PC-3 (cell line): Measurements from ENCODE around the gene ILF2.

Source experiments
- EZH2 ChIP-seq: fragments of 300-600 bp; sonication (generic); IDR thresholded peaks from one replicate; pipeline ENCODE4 v1.6.1; 2017; ENCODE audit warnings: antibody characterized with exemption, mild to moderate bottlenecking, low read length; ENCODE audit not compliant: unreplicated experiment
- EZH2phosphoT487 ChIP-seq: fragments of 300-600 bp; sonication (generic); IDR thresholded peaks from 2 replicates; pipeline ENCODE4 v1.6.1; 2018; ENCODE audit warnings: mild to moderate bottlenecking, antibody characterized with exemption, low read length, borderline replicate concordance
- TF ChIP-seq, protein P1 (sequence below): fragments of 300-600 bp; sonication (generic); conservative IDR thresholded peaks from 2 replicates; pipeline ENCODE4 v1.5.1; 2017; ENCODE audit warnings: antibody characterized with exemption, low read depth, mild to moderate bottlenecking, low read length

DNA sequence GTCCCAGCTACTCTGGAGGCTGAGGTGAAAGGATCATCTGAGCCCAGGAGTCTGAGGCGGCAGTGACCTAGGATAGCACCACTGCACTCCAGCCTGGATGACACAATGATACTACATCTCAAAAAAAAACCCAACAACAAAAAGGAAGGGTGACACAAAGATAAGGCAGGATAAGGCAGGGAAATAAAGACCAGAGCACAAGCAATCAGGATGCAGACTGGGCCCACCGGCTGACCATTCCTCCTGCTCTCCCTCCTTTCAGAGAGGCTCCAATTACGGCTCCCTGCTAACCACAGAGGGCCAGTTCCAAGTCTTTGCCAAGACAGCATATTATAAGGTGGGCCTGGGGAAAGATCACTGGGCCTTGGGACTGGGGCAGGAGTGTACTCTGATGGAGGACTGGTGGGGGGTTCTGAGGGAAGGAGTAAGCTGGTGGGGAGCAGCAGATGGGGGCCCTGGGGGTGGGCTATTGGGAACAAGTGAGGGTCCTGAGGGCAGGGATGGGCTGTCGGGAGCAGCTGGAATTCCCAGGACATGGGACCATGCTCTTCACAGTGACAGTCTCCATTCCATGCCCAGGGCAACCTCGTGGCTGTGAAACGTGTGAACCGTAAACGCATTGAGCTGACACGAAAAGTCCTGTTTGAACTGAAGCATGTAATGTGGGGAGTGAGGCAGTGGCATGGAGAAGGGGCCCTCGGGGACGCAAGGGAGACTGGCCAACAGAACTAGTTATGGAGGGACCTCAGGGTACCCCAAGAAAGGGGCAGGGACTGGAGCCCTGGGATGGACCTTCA lies 14.9 kb upstream of the ILF2 start:
- TF ChIP-seq, protein P1, sequence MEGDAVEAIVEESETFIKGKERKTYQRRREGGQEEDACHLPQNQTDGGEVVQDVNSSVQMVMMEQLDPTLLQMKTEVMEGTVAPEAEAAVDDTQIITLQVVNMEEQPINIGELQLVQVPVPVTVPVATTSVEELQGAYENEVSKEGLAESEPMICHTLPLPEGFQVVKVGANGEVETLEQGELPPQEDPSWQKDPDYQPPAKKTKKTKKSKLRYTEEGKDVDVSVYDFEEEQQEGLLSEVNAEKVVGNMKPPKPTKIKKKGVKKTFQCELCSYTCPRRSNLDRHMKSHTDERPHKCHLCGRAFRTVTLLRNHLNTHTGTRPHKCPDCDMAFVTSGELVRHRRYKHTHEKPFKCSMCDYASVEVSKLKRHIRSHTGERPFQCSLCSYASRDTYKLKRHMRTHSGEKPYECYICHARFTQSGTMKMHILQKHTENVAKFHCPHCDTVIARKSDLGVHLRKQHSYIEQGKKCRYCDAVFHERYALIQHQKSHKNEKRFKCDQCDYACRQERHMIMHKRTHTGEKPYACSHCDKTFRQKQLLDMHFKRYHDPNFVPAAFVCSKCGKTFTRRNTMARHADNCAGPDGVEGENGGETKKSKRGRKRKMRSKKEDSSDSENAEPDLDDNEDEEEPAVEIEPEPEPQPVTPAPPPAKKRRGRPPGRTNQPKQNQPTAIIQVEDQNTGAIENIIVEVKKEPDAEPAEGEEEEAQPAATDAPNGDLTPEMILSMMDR = no peak
- TF ChIP-seq EZH2phosphoT487 = no peak
- TF ChIP-seq EZH2 = no peak
